ENCODE data around the gene FOXI2.

GRCh38 chr10:127745861-127746260 lies 8.9 kb downstream of the FOXI2 start:
- TF ChIP-seq EZH2 (IDR thresholded peaks at IDR 0.05; ENCODE audit: low read length, missing control alignments) (no peak), CTCF (conservative IDR thresholded peaks at IDR 0.05 in 1 of 2, IDR thresholded peaks at IDR 0.05 in 1 of 2; ENCODE audit: low read depth in 1 of 2, low read length in 2 of 2) (no peak)

Data from fibroblast of lung (primary cell).